Measurements from ENCODE around the gene ZBTB43.
"Not testable (repeated sequence)": the region's sequence is repeated elsewhere in the genome, so short reads cannot be mapped to it uniquely, and the experiment has no call there.

Gene ZBTB43
- total RNA-seq, result 59.0 to 80.1 reads per million in 2 experiments

- peak; percentile 97 for DNase-seq (ENCODE audit: low read depth)
These were observed at the start of gene ZBTB43 for GRCh38 chr9:126804696-126805553. Gene ZBTB43 (plus strand): TSS chr9:126805040. CDS start chr9:126832510, 27,470 bp downstream.

- no peak for DNase-seq (ENCODE audit: low read depth)
These were observed 49.4 kb upstream of the ZBTB43 start for GRCh38 chr9:126755317-126755875.

- no peak for DNase-seq (ENCODE audit: low read depth)
These were observed 48.6 kb upstream of the ZBTB43 start for GRCh38 chr9:126756238-126756637.

- no peak for DNase-seq (ENCODE audit: low read depth)
These were observed 47.9 kb upstream of the ZBTB43 start for GRCh38 chr9:126756876-126757415.

- no peak for DNase-seq (ENCODE audit: low read depth)
These were observed 45.8 kb upstream of the ZBTB43 start for GRCh38 chr9:126758916-126759585.

GRCh38 chr9:126761274-126761673 is 43.6 kb upstream of the ZBTB43 start:
- DNase-seq (ENCODE audit: low read depth), result no peak

GRCh38 chr9:126763130-126763764 is 41.6 kb upstream of the ZBTB43 start:
- DNase-seq (ENCODE audit: low read depth), result no peak

GRCh38 chr9:126773004-126773607 is 31.7 kb upstream of the ZBTB43 start:
- DNase-seq (ENCODE audit: low read depth), result no peak

- DNase-seq (ENCODE audit: low read depth), result no peak
These were observed 28.9 kb upstream of the ZBTB43 start for GRCh38 chr9:126775926-126776325.

GRCh38 chr9:126777733-126778132 is 27.1 kb upstream of the ZBTB43 start:
- DNase-seq (ENCODE audit: low read depth), result no peak

- no peak for DNase-seq (ENCODE audit: low read depth)
These were observed 26.7 kb upstream of the ZBTB43 start for GRCh38 chr9:126778141-126778540.

- not testable (repeated sequence) for DNase-seq (ENCODE audit: low read depth)
These were observed 26.1 kb upstream of the ZBTB43 start for GRCh38 chr9:126778696-126779095.

- peak; percentile 74 for DNase-seq (ENCODE audit: low read depth)
These were observed 23.4 kb upstream of the ZBTB43 start for GRCh38 chr9:126781186-126782052.

GRCh38 chr9:126782053-126782388 is 22.8 kb upstream of the ZBTB43 start:
- DNase-seq (ENCODE audit: low read depth), result no peak

GRCh38 chr9:126783949-126784348 is 20.9 kb upstream of the ZBTB43 start:
- no peak for DNase-seq (ENCODE audit: low read depth)

GRCh38 chr9:126784401-126784800 is 20.4 kb upstream of the ZBTB43 start:
- DNase-seq (ENCODE audit: low read depth), result no peak

- DNase-seq (ENCODE audit: low read depth), result not testable (repeated sequence)
These were observed 20.0 kb upstream of the ZBTB43 start for GRCh38 chr9:126784841-126785240.

- no peak for DNase-seq (ENCODE audit: low read depth)
These were observed 16.8 kb upstream of the ZBTB43 start for GRCh38 chr9:126788046-126788445.

GRCh38 chr9:126788634-126789349 is 16.0 kb upstream of the ZBTB43 start:
- DNase-seq (ENCODE audit: low read depth), result no peak

GRCh38 chr9:126790561-126790960 is 14.3 kb upstream of the ZBTB43 start:
- DNase-seq (ENCODE audit: low read depth), result no peak

Measured in T follicular helper cell (primary cell).